HG03097 (cell line): ENCODE measurements around the gene MARCHF3.
A peak's percentile ranks its signal among the peaks of the same experiment; 100 is the strongest.

Source experiments
- ATAC-seq: cut with Tn5 transposase; IDR thresholded peaks from one replicate; pipeline ENCODE4 v1.9.1; 2021; ENCODE audit not compliant: unreplicated experiment, low FRiP score

MARCHF3 gene

GRCh38 chr5:126988021-126988569 lies 42.3 kb downstream of the MARCHF3 start:
- ATAC-seq: peak; percentile 91

GRCh38 chr5:126987271-126987899 lies 43.0 kb downstream of the MARCHF3 start:
- ATAC-seq: no peak

- ATAC-seq: no peak
These were observed 45.7 kb downstream of the MARCHF3 start for GRCh38 chr5:126984632-126985031.

GRCh38 chr5:126983874-126984266 lies 46.5 kb downstream of the MARCHF3 start:
- no peak for ATAC-seq

GRCh38 chr5:126982926-126983873 lies 47.2 kb downstream of the MARCHF3 start:
- no peak for ATAC-seq

- ATAC-seq: no peak
These were observed 48.2 kb downstream of the MARCHF3 start for GRCh38 chr5:126982202-126982601.

- no peak for ATAC-seq
These were observed 48.7 kb downstream of the MARCHF3 start for GRCh38 chr5:126981701-126982100.

- ATAC-seq: no peak
These were observed 49.1 kb downstream of the MARCHF3 start for GRCh38 chr5:126981222-126981621.

GRCh38 chr5:126978258-126978657 lies 52.1 kb downstream of the MARCHF3 start:
- no peak for ATAC-seq

- ATAC-seq: no peak
These were observed 53.7 kb downstream of the MARCHF3 start for GRCh38 chr5:126976520-126977172.

GRCh38 chr5:126975796-126976195 lies 54.6 kb downstream of the MARCHF3 start:
- ATAC-seq: no peak

GRCh38 chr5:126973193-126973592 lies 57.2 kb downstream of the MARCHF3 start:
- no peak for ATAC-seq

GRCh38 chr5:126972062-126972895 lies 58.1 kb downstream of the MARCHF3 start:
- peak; percentile 58 for ATAC-seq

- no peak for ATAC-seq
These were observed 58.8 kb downstream of the MARCHF3 start for GRCh38 chr5:126971455-126972031.

GRCh38 chr5:126970517-126971017 lies 59.8 kb downstream of the MARCHF3 start:
- ATAC-seq: no peak

GRCh38 chr5:126969548-126969947 lies 60.8 kb downstream of the MARCHF3 start:
- ATAC-seq: no peak

GRCh38 chr5:126967808-126968466 lies 62.4 kb downstream of the MARCHF3 start:
- no peak for ATAC-seq

GRCh38 chr5:126965487-126965886 lies 64.9 kb downstream of the MARCHF3 start:
- ATAC-seq: no peak

- no peak for ATAC-seq
These were observed 65.3 kb downstream of the MARCHF3 start for GRCh38 chr5:126965061-126965475.
